Measurements from ENCODE around the gene HS1BP3.
A peak's percentile ranks its signal among the peaks of the same experiment; 100 is the strongest.

Gene HS1BP3

GRCh38 chr2:20615466-20616241 lies 35.2 kb downstream of the HS1BP3 start:
- no peak for FAIRE-seq

GRCh38 chr2:20615068-20615465 lies 35.8 kb downstream of the HS1BP3 start:
- no peak for FAIRE-seq

- no peak for FAIRE-seq
These were observed 36.5 kb downstream of the HS1BP3 start for GRCh38 chr2:20614201-20615067.

- FAIRE-seq: no peak
These were observed 37.7 kb downstream of the HS1BP3 start for GRCh38 chr2:20612925-20613916.

- no peak for FAIRE-seq
These were observed 39.0 kb downstream of the HS1BP3 start for GRCh38 chr2:20611844-20612356.

- no peak for FAIRE-seq
These were observed 39.6 kb downstream of the HS1BP3 start for GRCh38 chr2:20611077-20611843.

- no peak for FAIRE-seq
These were observed 40.9 kb downstream of the HS1BP3 start for GRCh38 chr2:20609995-20610357.

GRCh38 chr2:20609349-20609994 lies 41.4 kb downstream of the HS1BP3 start:
- FAIRE-seq: no peak

GRCh38 chr2:20608666-20609348 lies 42.1 kb downstream of the HS1BP3 start:
- FAIRE-seq: no peak

- no peak for FAIRE-seq
These were observed 43.5 kb downstream of the HS1BP3 start for GRCh38 chr2:20607446-20607845.

GRCh38 chr2:20606198-20606597 lies 44.7 kb downstream of the HS1BP3 start:
- FAIRE-seq: no peak

GRCh38 chr2:20604951-20605381 lies 45.9 kb downstream of the HS1BP3 start:
- FAIRE-seq: no peak

GRCh38 chr2:20604401-20604911 lies 46.4 kb downstream of the HS1BP3 start:
- no peak for FAIRE-seq

- FAIRE-seq: no peak
These were observed 47.1 kb downstream of the HS1BP3 start for GRCh38 chr2:20603791-20604190.

GRCh38 chr2:20602803-20603202 lies 48.1 kb downstream of the HS1BP3 start:
- FAIRE-seq: no peak

- peak; percentile 93 for FAIRE-seq
These were observed 50.1 kb downstream of the HS1BP3 start for GRCh38 chr2:20600756-20601325.

GRCh38 chr2:20599861-20600461 lies 50.9 kb downstream of the HS1BP3 start:
- no peak for FAIRE-seq

GRCh38 chr2:20599001-20599600 lies 51.8 kb downstream of the HS1BP3 start:
- FAIRE-seq: no peak

- FAIRE-seq: no peak
These were observed 53.1 kb downstream of the HS1BP3 start for GRCh38 chr2:20597860-20598183.
